Left lobe of liver (tissue), 2 donors: ENCODE results near the gene CDKL5. TPM values are rescaled to one million over a fixed set of nuclear protein-coding genes. Genes with fewer than 3 reads are reported as not detected.

Experiments
- ATAC-seq: fragments of 200-7000 bp; cut with Tn5 transposase; one replicate; pipeline ENCODE4 v1.9.1; 2020; ENCODE audit warnings: mild to moderate bottlenecking, moderate library complexity
- DNase-seq: peaks from one replicate; pipeline ENCODE4 v3.0.0-alpha.2; 2020; ENCODE audit warnings: low spot score
- total RNA-seq: library from RNA; stranded (reverse); gene quantifications from one replicate; pipeline ENCODE4 v1.2.1, GENCODE V29; 2021
- donor health status: DM: no; HTN: no; CAD: no; lungs with moderate emphysema.
- donor health status: DM: no; HTN: yes; CAD: no.

The CDKL5 gene
- total RNA-seq, 1 donor from 2014 or later, result 1.7 TPM

GRCh38 chrX:18682979-18683387 lies 257.6 kb downstream of the CDKL5 start:
- DNase-seq (no peak), ATAC-seq (no peak)

GRCh38 chrX:18687856-18688495 lies 262.6 kb downstream of the CDKL5 start:
- no peak for ATAC-seq
- no peak for DNase-seq

- ATAC-seq (no peak), DNase-seq (no peak)
Observed at GRCh38 chrX:18691431-18691830, 266.0 kb downstream of the CDKL5 start.

GRCh38 chrX:18692541-18692940 lies 267.1 kb downstream of the CDKL5 start:
- no peak for DNase-seq
- ATAC-seq, result no peak

GRCh38 chrX:18696653-18697052 lies 271.2 kb downstream of the CDKL5 start:
- DNase-seq (no peak), ATAC-seq (no peak)

GRCh38 chrX:18698737-18699650 lies 273.6 kb downstream of the CDKL5 start:
- DNase-seq (no peak), ATAC-seq (no peak)

GRCh38 chrX:18701621-18702361 lies 276.4 kb downstream of the CDKL5 start:
- DNase-seq, result peak; percentile 75
- peak; percentile 74 for ATAC-seq

GRCh38 chrX:18702362-18703195 lies 277.2 kb downstream of the CDKL5 start:
- ATAC-seq (no peak), DNase-seq (no peak)

Other genes starting within 250 kb of the CDKL5 start
- not detected for gene BEND2, start 204.7 kb upstream of the CDKL5 start, total RNA-seq
- gene SCML2, start 70.9 kb upstream of the CDKL5 start, total RNA-seq, result 0.60 TPM
- not detected for gene RS1, start 246.5 kb downstream of the CDKL5 start, total RNA-seq